Measurements from ENCODE around the gene HSF2BP.
"Not testable (repeated sequence)": the region's sequence is repeated elsewhere in the genome, so short reads cannot be mapped to it uniquely, and the experiment has no call there.

Gene HSF2BP

DNA sequence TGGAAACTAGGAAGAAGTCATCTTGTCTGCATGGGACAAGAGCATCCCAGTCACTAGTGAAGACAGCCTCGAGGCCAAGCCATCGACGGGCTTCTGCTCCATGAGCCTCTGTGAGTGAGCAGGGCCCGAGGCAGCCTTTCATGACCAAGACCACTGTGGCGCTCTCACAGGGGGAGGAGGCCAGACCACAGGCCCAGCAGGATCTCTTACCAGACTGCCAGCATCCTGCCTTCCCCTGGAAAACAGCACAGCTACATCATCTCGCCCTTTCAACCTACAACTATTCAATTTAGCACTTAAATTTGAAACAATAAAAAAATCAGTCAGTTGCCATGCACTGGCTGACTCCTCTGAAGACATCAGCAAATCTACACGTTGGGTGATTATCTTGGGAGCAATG is 85.4 kb downstream of the HSF2BP start:
- TF ChIP-seq, protein P1, sequence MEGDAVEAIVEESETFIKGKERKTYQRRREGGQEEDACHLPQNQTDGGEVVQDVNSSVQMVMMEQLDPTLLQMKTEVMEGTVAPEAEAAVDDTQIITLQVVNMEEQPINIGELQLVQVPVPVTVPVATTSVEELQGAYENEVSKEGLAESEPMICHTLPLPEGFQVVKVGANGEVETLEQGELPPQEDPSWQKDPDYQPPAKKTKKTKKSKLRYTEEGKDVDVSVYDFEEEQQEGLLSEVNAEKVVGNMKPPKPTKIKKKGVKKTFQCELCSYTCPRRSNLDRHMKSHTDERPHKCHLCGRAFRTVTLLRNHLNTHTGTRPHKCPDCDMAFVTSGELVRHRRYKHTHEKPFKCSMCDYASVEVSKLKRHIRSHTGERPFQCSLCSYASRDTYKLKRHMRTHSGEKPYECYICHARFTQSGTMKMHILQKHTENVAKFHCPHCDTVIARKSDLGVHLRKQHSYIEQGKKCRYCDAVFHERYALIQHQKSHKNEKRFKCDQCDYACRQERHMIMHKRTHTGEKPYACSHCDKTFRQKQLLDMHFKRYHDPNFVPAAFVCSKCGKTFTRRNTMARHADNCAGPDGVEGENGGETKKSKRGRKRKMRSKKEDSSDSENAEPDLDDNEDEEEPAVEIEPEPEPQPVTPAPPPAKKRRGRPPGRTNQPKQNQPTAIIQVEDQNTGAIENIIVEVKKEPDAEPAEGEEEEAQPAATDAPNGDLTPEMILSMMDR (IDR thresholded peaks at IDR 0.05; ENCODE audit: control insufficient read depth, extremely low read depth, insufficient read depth): no peak
- DNase-seq (ENCODE audit: low read depth): no peak
- no peak overlapping the region for H3K4me3 ChIP-seq (ENCODE audit: low read depth, low read length)

DNA sequence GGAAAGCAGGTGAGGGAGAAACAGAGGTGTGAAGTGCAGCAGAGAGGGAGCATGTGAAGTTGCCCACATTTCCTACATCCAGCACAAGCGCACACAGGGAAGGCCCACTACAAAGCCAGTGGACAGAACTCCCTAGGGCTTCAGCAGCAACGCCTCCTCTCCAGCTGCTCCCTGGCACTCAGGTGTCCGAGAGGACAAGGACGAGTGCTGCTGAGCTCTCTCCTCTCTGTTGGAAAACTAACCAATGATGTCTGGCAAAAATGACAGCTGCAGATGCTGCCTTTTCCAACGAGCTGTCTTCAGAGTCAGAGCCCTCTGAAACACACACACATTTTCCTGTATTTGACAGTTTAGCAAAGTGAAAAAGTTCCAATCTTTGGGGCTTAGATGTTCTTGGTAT is 86.8 kb downstream of the HSF2BP start:
- H3K4me3 ChIP-seq (ENCODE audit: low read depth, low read length): no peak overlapping the region
- TF ChIP-seq, protein P1 (IDR thresholded peaks at IDR 0.05; ENCODE audit: control insufficient read depth, extremely low read depth, insufficient read depth): no peak
- DNase-seq (ENCODE audit: low read depth): no peak

DNA sequence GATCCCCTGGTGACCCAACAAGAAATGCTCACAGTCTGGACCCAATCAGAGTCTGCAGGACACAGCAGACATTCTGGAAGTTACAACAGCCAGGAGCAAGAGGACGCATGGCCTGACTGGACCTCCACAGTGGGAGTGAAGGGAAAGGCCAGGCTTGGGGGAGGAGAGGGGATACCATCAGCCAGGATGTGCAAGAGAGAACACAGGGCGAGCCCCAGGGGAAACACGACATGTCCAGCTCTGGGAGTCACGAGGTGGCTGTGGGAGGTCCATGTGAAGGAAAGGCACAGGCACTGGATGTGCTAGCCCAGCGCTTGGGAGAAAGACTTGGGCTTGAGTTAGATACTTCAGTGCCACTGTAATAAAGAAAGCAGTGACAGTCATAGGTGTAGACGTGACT is 87.3 kb downstream of the HSF2BP start:
- TF ChIP-seq, protein P1 (IDR thresholded peaks at IDR 0.05; ENCODE audit: control insufficient read depth, extremely low read depth, insufficient read depth): no peak
- no peak for DNase-seq (ENCODE audit: low read depth)
- H3K4me3 ChIP-seq (ENCODE audit: low read depth, low read length): no peak overlapping the region

DNA sequence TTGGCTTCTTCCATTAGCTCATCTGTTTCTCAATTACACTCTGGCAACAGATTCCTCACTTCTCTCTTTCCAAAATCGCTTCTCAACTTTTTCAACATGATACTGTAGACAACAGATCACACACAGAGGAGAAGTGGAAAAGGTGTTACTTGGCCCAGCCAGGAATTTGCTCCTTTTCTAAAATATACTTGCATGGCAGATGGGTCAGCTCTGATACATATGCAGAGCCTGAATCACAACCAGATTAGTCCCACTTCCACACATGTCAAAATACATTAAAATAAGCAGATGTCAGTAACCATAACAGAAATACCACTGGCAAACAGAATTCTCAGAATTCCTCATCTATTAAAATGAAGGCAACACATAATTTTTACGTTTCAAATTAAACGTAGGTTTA is 89.1 kb downstream of the HSF2BP start:
- H3K4me3 ChIP-seq (ENCODE audit: low read depth, low read length); DNase-seq (ENCODE audit: low read depth): not testable (repeated sequence)

DNA sequence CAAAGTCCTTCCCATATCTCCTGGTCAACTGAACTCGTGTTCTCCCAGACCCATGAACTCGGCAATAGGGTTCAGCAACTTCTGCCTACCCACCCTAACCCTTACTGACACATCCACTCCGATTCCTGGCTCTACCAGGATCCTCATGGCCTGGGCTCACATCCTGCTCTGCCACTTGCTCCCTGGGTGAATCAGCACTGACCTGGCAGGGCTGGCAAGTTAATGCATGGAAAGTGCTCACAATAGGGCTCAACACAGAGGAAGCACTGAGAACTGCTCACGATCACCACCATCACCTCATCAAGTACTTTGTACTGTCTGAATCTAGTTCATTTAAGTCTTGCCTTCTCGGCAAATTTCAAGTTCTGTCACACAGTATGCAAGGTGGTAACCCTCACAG is 96.8 kb downstream of the HSF2BP start:
- H3K4me3 ChIP-seq (ENCODE audit: low read depth, low read length); DNase-seq (ENCODE audit: low read depth): not testable (repeated sequence)

DNA sequence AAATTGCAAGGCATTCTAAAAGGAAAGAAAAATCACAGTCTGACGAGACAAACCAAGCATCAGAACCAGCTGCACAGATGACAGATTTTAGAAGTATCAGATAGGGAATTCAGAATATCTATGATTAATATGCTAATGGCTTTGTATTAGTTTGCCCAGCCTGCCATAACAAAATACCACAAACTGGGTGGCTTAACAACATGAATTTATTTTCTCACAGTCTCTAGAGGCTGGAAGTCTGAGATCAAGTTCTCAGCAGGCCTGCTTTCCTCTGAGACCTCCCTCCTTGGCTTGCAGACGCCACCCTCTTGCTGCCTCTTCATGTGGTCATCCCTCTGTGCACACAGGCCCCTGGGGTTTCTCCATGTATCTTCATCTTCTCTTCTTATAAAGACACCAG is 118.7 kb downstream of the HSF2BP start:
- not testable (repeated sequence) for H3K4me3 ChIP-seq (ENCODE audit: low read depth, low read length); DNase-seq (ENCODE audit: low read depth)

GRCh38 chr21:43522495-43523131 is 136.7 kb downstream of the HSF2BP start:
- not testable (repeated sequence) for H3K4me3 ChIP-seq (ENCODE audit: low read depth, low read length); DNase-seq (ENCODE audit: low read depth)

- H3K4me3 ChIP-seq (ENCODE audit: low read depth, low read length); DNase-seq (ENCODE audit: low read depth): not testable (repeated sequence)
Observed at GRCh38 chr21:43517701-43518100, 141.6 kb downstream of the HSF2BP start.

DNA sequence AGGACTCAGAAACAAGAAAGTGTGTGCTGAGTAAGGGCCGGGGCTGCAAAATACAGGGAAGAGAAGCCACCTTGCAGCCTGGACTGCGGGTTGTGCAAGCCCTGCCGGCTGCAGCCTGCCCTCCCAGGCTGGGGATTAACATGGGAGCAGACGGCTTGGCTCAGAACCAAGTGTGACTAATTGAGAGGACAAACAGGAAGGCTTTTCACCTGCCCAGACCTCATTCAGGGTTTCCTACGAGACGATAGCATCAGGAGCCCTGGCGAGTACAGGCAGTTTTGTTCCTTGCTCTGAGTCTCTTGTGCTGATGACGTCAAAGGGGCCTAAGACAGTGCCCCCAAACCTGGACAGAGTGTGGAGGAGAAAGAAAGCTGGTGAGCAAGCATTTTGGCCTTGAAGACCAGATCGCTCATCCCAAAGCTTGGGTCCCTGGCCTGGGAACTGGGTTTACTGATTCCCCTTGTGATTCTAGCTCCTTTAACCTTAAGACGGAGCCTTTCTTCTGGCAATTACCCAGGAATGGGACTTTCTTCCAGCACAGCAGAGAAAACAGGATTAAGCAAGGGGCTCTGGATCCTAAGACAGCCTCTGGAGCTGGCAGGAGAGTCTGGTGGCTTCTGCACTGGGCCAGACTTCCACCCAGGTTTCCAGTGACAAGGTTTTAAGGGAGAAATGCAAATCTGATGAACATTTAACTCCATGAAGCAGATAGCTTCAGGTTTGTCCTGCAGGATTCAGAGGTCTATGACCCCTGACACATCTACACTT is 142.2 kb downstream of the HSF2BP start:
- not testable (repeated sequence) for DNase-seq (ENCODE audit: low read depth)

GRCh38 chr21:43516295-43516847 is 142.9 kb downstream of the HSF2BP start:
- not testable (repeated sequence) for DNase-seq (ENCODE audit: low read depth)

More for the DNA sequence above, 142.2 kb downstream of the HSF2BP start:
- not testable (repeated sequence) for H3K4me3 ChIP-seq (ENCODE audit: low read depth, low read length)

DNA sequence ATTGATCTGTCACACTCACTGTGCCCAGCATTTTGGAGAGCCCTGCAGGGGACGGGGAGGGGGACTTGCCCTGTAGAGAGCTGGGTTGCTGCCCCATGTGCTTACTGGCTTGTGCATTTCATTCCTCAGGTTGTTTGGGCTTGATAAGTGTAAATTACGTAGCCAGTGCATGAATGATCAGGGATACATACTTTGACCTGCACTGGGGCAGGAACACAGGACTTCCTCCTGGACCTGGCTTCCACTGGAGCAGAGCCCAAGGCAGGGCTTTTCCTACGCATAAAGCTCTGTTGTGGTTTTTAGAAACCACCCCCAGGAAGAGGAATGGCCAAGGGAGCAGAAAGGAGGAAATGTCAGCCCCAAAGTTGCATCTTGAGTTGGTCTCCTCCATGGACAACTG is 144.5 kb downstream of the HSF2BP start:
- not testable (repeated sequence) for DNase-seq (ENCODE audit: low read depth); H3K4me3 ChIP-seq (ENCODE audit: low read depth, low read length)

More at GRCh38 chr21:43516295-43516847, 142.9 kb downstream of the HSF2BP start:
- H3K4me3 ChIP-seq (ENCODE audit: low read depth, low read length): not testable (repeated sequence)

- DNase-seq (ENCODE audit: low read depth); H3K4me3 ChIP-seq (ENCODE audit: low read depth, low read length): not testable (repeated sequence)
Observed at GRCh38 chr21:43513023-43513422, 146.3 kb downstream of the HSF2BP start.

DNA sequence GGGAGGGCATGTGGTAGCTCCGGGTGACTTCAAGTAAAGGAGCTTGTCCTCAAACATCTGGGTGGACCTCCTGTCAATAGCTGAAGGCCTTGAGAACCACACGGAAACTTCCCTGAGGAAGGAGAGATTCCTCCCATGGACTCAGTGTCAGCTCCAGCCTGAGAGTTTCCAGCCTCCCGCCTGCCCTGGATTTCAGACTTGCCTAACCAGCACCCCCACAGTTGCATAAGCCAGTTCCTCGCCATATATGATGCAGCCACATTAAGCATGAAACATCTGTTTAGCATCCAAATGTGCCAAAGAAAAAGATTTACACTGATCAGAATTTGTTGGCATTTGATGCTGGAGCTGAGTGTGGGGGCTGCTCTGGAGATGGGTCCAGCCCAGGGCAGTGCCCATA is 148.1 kb downstream of the HSF2BP start:
- not testable (repeated sequence) for H3K4me3 ChIP-seq (ENCODE audit: low read depth, low read length); DNase-seq (ENCODE audit: low read depth)

GRCh38 chr21:43510669-43511068 is 148.6 kb downstream of the HSF2BP start:
- not testable (repeated sequence) for DNase-seq (ENCODE audit: low read depth); H3K4me3 ChIP-seq (ENCODE audit: low read depth, low read length)

GRCh38 chr21:43503892-43504291 is 155.4 kb downstream of the HSF2BP start:
- not testable (repeated sequence) for H3K4me3 ChIP-seq (ENCODE audit: low read depth, low read length); DNase-seq (ENCODE audit: low read depth)
